T47D (cell line): ENCODE data around the gene SERPINB2.

Experiments used
- DNase-seq, 2 experiments: peaks; one replicate each; pipeline versions ENCODE4 v3.0.0 to v3.0.0-alpha.2; 2011 to 2012; ENCODE audit warnings: low read depth in 1 of 2, low spot score in 1 of 2
- JUND ChIP-seq: IDR thresholded peaks from 2 replicates; pipeline ENCODE4 v1.6.1; 2012; ENCODE audit warnings: low read depth
- in situ Hi-C: cut with HindIII; loops from 2 replicates; pipeline ENCODE4 v1.10.0; 2016; ENCODE audit warnings: low sequenced_read_pairs, low pct_unique_long_range_greater_than_20kb

SERPINB2 gene

DNA sequence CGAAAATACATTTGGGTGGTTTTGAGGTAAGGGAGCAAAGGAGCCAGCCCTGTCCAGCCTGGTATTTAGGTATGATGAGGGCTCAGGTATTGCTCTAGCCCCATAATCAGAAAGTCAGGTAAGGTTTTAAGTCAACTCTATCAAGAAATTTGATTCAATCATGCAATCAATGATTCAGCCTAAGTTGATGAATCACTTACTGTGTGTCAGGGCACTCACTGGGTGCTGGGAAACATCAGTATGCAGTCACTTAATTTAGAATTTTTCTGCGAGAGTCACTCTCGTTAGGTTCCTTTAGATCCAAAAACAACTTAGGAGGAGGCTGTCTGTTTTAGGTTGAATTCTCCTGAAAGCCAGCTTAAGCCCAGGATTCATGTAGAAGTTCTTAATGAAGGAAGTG, 17.7 kb upstream of the SERPINB2 start:
- in situ Hi-C loops: no loop called here
- DNase-seq: no peak
- TF ChIP-seq JUND: no peak

DNA sequence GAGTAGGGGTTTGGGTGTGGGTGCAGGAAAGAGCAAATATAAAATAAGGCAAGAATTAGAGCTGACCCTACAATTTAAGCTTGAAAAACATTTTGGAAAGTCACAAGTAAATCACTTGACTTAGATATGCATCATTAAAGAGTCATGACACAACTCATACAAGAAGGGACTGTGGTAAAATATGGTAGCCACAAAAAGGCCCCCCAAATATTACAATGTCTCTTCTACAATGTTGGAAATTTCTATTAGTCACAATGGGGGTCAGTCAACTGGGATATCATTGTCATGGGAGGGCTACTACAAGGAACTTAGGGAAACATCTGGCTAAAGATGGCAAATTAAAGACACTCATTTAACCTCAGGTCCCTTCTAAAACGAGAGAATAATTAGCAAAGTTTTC, 15.7 kb upstream of the SERPINB2 start:
- in situ Hi-C loops: no loop called here
- TF ChIP-seq JUND: no peak
- no peak for DNase-seq

DNA sequence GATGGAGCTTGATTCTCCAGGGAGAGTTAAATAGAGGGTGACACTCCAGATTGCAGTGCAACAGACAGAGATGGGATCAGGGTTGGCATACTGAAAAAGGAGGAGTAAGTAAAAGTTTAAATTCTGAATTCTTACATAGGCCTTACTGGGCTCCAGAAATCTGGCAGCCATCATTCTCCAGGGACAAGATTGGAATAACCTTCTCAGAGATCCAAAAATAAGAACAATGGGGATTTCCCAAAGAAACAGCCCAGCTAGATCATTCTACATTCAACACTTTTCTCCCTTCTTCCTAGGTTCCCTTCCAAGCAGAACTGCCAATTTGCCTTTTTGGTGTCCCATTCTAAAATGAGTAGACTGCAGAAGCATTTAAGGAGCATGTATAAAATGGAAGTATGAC, 14.9 kb upstream of the SERPINB2 start:
- no peak for TF ChIP-seq JUND
- in situ Hi-C loops: no loop called here
- no peak for DNase-seq

DNA sequence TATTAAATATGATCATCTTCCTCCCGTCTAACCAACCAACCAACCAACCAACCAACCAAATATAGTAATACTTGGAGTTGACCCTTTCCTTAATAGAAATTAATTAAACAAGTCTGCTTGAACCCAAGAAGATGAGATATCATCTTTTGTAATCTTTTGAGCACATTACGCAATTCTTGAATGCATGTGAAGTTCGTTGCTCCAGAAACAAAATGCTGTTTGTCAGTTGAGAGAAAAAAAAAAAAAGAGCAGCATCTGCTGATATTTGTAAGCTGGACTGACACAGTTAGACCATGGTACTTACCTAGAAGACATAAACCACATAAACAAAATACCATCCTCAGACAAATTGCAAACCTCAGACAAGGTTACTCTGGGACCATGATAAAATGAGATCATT, 9.2 kb upstream of the SERPINB2 start:
- in situ Hi-C loops: no loop called here
- no peak for DNase-seq
- TF ChIP-seq JUND: no peak

DNA sequence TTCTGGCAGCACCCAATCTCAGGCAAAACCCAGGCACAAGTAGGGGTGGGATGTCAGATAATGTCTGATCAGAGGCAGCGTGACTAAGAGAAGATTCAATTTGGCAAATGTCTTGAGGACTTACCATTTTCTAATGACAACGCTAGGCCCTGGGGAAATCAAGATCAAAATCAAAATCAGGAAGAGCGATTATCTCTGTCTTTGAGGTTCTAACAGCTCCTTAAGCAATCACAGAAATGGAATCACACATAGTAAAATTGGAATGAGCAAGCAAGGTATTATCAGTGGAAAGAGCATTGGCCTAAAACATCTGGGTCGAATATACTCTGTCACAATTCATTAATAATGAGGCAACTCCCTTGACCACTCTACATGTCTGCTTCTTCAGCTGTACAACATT, 8.6 kb upstream of the SERPINB2 start:
- DNase-seq: no peak
- no peak for TF ChIP-seq JUND
- in situ Hi-C loops: no loop called here

DNA sequence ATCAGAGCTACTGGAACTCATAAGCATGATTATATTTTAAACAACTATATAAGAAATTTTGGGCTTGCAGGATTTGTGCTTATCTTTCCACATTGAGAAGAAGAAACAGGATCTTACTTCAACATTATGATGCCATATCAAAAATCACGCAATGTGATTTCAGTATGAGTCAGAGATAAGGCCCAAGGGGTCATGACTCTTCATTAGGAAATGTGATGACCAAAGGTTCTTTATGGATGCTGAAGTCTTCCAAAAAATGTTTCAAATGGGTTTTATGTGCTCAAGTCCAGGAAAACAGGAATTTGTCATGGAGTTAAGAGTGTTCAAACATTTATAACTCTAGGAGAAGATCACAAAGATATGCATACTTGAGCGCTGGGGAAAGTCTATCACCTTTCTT, 7.8 kb upstream of the SERPINB2 start:
- in situ Hi-C loops: no loop called here
- no peak for DNase-seq
- no peak for TF ChIP-seq JUND

DNA sequence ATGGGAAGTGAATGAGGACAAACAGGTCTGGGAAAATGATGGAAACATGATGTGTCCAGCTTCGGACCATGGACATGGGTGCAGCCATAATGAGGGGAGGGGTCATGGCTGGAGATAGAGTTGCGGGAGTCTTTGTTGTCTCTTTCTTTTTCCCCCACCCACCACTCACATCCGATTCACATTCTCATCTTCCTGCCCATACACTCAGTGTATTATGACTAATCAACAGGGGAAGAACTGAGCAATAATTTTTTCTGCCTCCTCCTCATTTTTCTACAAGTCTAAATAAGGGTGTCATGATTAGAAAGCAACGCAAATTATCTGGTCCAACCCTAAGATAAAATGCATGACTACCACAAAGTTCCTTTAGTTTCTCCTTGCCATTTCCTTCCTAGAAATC, 5.7 kb upstream of the SERPINB2 start:
- no peak for DNase-seq
- no peak for TF ChIP-seq JUND
- in situ Hi-C loops: no loop called here

DNA sequence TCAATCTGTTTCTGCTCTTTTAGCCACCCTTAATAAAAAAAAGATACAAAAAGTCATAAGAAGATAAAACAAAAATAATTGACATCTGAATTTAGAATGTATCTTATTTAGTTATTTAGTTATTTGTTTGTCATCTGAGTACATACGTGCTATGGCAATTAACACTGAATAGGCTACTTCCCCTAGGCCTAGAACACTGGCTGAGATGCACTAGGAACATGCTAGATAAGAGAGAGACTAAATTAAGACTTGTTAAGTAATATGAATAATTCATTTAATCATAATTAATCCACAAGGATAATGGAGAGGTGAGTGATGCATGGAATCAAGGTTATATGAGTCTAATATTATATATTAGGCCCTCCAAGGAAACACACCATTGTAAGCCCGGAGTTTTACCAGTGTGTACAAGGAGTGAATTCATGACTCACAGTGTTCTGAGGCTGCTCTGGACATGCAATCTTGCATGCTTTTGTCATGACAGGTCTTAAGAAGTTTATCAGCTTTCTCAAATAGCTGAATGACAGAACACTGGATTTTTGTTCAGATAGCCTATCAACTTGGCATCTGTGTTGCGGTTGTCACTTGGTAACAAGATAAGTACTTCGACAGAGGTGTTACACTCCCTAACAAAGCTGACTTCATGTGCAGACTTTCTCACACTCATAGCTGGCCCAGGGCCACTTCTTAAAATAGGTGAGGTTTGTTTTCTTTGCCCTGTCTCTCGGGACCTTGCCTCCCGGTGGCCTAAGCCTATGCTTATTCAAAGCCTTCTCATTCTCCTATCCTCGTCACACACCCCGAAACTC, 5.0 kb upstream of the SERPINB2 start:
- DNase-seq: no peak
- no peak for TF ChIP-seq JUND
- in situ Hi-C loops: no loop called here

DNA sequence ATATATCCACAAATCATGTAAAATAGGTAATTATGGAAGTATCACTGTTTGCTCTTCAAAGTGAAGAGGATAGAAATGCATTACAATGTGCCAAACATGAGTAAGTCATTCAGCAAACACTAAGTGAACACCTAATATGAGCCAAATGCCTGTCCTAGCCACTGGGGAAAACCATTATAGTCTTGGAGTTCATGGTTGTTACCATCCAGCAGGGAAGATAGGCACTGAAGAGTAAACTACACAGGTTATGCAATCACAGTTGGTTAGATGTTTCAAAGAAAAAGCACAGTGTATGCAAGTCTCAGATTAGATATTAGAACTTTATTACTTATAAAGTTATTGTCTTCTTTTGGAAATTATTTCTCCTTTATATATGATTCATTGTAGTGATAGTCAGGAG, 3.9 kb upstream of the SERPINB2 start:
- no peak for TF ChIP-seq JUND
- DNase-seq: no peak
- in situ Hi-C loops: no loop called here

DNA sequence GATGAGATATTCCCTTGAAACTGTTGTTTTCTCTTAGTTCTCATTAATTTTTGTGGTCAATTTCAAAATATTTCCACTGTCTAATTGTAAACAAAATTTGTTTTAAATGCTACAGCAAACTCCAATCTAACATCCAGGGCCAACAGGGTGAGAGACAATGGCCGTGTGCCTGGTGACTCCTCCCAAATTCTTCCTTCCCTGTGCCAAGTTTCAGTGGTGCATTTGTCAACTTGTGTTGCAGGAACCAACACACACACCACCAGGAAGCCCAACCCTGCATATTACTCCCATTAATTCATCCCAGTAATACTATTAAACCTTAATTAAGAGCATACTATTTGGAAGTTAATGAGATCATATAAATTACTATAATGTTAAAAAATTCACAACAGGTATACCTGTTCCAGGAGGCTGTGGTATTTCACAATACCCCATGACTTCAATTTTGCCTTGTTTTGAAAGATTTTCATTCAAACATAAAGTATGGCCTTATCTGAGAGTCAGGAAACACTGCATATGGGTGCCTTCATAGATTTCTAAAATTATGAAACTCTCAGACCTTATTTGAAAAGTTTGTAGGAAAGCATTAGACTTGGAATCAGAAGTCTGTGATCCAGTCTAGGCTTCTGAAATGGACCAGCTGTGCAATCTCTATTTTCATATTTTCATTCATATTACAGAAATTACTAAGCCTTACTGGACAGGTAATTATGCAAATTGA, 1.1 kb downstream of the SERPINB2 start:
- TF ChIP-seq JUND: no peak
- in situ Hi-C loops: no loop called here
- DNase-seq: no peak

DNA sequence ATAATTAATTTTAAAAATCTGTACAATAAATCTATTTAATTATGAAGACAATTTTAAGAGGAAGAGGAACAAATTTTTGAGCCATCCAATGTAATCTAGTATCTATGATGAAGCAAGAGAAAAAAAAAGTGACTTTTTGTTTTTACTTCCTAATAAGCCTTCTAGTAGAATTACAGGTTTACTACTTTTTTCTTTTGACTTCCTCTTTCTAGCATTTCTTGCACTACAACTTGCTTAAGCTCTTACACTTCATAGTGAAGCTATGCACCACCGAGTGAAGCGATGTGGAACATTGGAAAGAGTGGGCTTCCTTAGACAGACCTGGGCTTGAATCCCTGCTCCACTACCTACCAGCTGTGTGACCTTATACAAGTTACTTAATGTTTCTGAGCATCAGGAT, 2.1 kb downstream of the SERPINB2 start:
- DNase-seq: no peak
- no peak for TF ChIP-seq JUND
- in situ Hi-C loops: no loop called here

DNA sequence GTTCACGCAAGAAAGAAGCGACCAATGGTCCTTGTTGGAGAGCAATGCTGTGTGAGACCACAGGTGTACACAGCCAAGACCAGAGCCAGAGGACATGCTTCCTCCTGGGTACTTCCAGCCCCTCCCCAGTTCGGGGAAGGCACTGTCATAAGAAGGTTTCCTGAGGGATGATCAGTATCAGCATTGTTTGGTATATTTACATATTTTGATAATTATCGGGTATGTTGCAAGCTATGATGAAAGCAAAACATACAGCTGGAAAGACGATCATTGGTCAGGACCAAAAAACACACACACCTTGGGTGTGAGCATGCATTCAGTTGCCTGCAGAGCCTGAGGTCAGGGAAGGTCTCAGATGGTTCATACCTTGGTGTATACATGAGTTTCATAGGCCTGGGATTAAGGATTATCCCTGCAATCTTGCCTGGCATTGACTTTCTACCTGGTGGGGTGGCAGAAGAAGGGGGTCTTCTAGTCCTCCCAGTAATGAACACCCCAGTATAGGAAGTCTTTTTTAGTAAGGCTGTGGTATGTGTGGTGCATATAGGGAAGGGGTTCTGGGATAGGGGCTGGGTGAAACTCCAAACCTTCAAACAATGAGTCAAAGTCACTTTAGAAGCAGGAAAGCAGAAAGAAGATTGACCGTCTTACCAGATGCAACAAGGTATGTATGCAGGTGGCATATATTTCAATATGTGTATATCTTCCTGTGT, 2.9 kb downstream of the SERPINB2 start:
- DNase-seq: peak in 1 of 2 experiments; percentile 76
- in situ Hi-C loops: no loop called here
- TF ChIP-seq JUND: no peak

DNA sequence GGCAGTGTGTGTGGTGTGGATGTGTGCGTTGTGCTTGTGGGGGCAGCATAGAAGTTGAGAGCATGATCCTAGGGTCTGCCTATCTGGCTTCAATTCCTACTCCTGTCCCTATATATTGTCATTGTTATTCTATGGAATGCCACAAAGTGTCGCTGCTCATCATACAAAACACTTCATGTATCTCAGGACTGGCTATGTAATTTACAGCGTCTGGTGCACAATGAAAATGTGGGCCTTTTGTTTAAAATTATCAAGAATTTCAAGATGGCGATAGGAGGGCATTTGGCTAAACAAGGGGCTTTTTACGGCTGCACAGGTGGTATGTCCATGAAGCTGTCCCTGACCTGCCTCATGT, 3.4 kb downstream of the SERPINB2 start:
- DNase-seq: peak; percentile 21 to 68
- no peak for TF ChIP-seq JUND
- in situ Hi-C loops: no loop called here
